Stimulated activated CD4-positive, alpha-beta T cell treated with anti-CD3 and anti-CD28 coated beads, Interleukin-1b, Interleukin-23, amount 100 ng/mL, for 24 hours (primary cell): ENCODE measurements around the gene C1orf50.

Experiments
- DNase-seq, 4 experiments: peaks; one replicate each; pipeline ENCODE4 v3.0.0-alpha.2; 2020; ENCODE audit warnings: low read depth in 4 of 4, low spot score in 1 of 4

C1orf50 gene

GRCh38 chr1:42758641-42759040, 8.4 kb upstream of the C1orf50 start:
- DNase-seq: no peak

GRCh38 chr1:42759114-42759513, 7.9 kb upstream of the C1orf50 start:
- DNase-seq: no peak

- no peak for DNase-seq
These were observed 5.5 kb upstream of the C1orf50 start for GRCh38 chr1:42761567-42761966.

DNA sequence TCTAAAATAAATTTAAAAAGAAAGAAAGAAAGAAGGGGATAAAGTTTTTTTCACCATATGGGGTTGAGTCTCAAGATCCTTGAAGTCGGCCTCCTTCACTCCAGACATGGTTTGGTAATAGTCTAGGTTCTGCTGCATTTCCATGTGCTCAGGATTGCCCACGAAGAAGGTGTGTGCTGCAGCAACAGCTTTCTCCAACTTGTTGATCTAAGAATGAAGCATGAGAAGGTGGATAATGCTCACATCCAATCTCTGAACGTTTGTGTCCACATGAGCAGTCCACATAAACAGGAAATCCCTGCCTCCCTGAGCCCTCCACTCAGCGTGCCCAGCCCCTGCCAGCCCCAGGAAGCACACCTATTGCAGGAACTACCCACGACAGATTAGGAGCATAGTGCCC, 4.8 kb upstream of the C1orf50 start:
- DNase-seq: no peak

DNA sequence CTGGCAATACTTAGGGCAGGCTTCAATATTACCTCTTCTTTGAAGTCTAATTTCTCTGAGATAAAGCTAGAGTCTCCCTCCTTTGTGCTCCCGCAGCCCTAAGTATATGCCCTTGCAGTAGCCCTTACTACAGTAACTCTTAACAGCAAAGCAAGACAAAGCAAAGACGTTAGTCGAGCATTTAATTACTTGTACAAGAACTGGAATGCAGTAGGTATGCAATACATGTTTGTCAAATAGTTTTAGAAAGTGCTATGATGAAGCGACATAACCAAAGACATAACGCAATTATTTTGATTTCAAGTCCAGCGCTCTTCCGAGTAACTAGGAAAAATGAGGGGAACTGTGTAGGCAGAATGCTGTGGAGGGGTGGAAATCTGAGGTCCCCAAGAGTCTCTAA, 1.8 kb upstream of the C1orf50 start:
- no peak for DNase-seq

DNA sequence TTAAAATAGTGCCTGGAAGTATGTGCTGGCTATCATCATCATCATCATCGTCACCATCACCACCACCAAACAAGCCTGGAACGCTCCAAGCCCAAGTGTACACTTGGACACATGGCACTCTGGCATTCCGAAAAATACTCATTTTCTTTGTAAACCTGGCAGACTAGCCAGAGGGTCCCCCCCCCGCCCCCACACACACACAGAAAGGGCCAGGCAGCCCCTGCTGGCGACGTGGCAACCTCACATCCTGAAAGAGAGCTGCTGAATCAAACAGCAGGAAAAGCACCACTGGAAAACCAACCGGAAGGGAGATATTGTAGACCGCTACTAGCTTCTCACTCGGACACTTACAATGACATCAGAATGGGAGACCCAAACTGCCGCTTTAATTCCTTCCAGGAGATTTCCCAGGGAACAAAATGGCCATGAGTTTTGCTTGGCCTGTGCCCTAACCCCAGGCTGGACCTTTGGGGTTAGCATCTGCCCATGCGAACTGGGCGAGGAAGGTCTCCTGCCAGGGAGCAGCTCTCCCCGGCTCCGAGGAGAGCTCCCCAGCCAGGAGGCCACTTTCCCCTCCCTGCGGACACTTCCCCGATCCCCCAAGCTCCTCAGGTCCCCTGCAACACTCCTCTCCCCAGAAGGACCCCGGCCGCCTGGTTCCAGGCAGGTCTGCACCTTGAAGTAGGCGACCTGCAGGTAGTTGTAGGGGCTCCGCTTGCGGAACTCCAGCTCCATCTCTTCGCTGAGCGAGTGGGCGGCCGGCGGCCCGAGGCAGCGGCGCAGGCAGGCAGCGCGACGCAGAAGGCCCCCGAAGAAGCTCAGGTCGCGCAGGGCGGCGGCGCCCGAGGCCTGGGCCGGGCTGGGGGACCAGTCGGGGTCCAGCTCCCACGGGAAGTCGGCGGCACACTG, 963 bp upstream of the C1orf50 start:
- peak; percentile 17 to 36 (median 30) for DNase-seq

DNA sequence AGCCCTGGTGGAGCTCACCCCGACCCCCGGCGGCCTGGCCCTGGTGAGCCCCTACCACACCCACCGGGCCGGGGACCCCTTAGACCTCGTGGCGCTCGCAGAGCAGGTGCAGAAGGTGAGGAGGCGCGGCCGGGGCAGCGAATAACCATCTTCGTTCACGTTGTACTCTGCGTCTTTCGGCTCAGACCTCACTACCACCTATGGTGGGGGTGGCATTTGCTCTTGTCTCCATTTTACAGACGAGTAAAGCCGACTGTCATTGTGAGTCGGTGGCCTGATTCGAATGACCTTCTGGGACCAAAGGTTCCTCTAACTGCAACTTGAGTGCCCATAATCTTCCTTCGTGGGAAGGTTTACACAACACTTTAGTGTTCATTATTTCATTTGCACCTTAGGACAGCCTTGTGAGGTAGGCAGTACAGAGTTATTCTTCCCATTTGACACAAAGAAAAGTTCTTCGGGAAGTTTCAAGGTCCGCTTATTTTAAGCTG, 506 bp downstream of the C1orf50 start:
- no peak for DNase-seq

- DNase-seq: no peak
These were observed 1.1 kb downstream of the C1orf50 start for GRCh38 chr1:42768172-42768571.

GRCh38 chr1:42769811-42770210, 2.8 kb downstream of the C1orf50 start:
- DNase-seq: no peak

GRCh38 chr1:42773420-42773819, 6.4 kb downstream of the C1orf50 start:
- DNase-seq: no peak

- no peak for DNase-seq
These were observed 8.0 kb downstream of the C1orf50 start for GRCh38 chr1:42774928-42775526.

- no peak for DNase-seq
These were observed 9.5 kb downstream of the C1orf50 start for GRCh38 chr1:42776502-42776901.

DNA sequence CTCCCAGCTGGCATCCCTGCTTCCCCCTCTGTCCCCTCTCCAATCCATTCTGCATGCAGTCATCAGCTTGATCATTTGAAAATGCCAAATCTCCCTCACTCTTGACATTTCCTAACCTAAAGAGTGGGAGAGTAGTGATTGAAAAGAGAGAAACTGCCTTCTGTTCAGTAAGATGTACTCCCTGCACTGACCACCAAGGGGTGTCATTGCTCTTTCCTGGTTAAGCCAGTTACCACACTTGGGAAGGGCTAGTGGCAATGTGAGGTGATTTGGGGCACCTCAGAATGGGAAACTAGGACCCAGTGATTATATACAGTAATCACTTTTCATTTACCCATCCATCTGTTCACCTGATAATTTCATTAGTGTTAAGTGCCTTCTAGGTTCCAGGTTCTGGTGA, 10.8 kb downstream of the C1orf50 start:
- DNase-seq: no peak

DNA sequence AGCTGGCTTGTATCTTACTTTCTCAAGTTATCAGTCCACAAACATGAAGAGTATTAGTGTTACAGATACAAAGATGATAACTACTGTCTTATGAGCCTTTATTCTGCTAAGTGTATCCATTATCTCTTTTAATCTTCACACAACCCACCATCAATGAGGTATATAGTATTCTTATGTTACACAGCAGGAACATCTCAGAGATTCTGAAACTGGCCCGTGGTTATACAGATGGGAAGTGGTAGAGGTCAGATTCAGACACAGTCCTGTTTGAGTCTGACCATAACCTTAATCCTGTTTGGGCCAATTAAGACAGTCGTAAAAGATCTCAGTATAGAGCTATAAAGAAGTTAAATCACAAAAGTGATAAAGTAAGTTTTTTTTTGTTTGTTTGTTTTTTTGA, 12.7 kb downstream of the C1orf50 start:
- DNase-seq: no peak

DNA sequence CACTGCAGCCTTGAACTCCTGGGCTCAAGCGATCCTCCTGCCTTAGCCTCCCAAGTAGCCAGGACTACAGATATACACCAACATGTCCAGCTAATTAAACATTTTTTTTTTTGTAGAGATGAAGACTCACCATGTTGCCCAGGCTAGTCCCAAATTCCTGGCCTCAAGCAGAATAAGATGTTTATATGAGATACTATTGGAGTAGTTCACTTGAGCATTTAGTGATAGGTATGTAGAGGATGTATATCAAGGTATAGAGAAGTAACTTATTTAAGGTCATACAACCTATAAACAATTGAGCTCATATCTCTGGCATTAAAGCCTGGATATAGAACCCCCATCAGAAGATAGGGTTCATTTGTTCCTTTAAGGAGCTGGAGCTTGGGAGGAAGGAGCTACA, 13.1 kb downstream of the C1orf50 start:
- DNase-seq: no peak

GRCh38 chr1:42783092-42783491, 16.0 kb downstream of the C1orf50 start:
- no peak for DNase-seq

GRCh38 chr1:42784547-42784945, 17.5 kb downstream of the C1orf50 start:
- no peak for DNase-seq

DNA sequence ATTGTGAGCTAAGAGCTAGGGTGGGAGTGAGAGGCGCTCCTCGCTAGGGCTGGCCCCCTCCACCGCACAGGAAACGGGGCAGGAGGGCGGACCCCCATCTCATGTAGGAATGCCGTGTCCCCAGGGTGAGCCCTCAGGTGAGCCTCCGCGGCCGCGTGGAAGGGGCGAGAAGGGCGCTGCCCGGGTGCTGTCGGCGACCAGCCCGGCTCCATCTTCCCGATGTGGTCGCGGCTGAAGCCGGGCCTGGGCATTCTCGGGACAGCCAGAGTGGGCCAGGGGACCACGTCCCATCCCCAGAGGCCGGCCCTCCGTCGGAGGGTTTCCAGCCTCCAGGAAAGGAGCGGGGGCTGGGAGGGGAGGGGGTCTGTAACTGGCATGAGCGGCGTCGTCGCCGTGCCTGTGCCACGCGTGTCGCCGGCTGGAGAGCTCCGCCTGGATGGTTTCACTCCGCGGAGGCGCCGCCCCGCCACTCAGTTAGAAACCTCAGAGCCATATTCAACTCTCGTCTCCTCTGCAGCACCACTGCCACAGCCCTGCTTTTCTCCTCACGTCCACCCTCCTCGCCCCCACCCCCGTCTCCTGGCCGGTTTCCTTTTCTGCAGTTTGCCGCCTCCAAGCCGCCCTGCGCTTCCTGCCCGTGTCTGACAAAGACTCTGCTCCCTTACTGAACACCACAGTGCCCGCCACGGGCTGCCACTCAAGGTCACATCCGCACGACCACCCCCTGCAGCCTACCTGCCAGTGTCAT, 18.1 kb downstream of the C1orf50 start, which contains the start of gene TMEM269:
Gene TMEM269, plus strand, starts transcription at position 46 of the 748 bp plus-strand sequence. CDS start 4,903 bp downstream, outside the sequence.
- DNase-seq: peak in 1 of 4 experiments; percentile 18

- DNase-seq: no peak
These were observed 19.0 kb downstream of the C1orf50 start for GRCh38 chr1:42786097-42786496.

DNA sequence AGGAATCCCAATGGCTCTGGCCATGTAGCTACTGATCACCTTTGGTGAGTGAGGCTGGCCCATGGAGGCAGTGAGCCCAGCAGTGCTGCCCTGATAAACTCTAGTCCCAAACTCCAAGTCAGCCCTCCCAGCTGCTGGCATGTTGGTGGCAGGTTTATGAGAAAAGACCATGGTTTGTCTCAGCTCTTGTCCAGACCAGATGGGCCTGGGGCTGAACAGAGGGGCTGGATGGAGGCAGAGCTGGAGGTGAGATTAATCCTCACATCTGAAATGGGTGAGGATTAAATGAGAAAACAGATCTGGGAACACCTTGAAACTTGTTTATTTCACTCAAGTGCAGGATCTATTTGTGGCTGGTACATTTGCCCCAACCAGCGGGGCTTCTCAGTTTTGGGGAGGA, 21.0 kb downstream of the C1orf50 start:
- DNase-seq: no peak

DNA sequence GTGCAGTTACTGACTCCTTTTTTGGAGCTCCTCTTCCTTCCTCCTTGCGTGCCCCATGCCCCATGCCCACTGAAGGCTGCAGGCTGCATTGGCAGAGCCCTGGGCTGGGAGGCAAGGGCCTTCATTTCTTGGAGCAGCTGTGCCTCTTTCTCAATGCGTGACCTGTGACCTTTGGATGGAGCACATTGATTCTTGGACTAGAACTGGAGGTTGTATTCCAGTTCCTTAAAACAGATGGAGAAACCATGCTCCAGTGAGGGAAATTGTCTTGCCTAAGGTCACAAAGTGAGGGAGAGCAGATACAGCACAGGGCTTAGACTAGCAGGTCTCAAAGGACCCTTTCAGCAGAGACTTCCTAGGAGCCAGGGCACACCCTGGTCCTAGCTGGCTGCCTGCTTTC, 26.8 kb downstream of the C1orf50 start:
- DNase-seq: no peak

DNA sequence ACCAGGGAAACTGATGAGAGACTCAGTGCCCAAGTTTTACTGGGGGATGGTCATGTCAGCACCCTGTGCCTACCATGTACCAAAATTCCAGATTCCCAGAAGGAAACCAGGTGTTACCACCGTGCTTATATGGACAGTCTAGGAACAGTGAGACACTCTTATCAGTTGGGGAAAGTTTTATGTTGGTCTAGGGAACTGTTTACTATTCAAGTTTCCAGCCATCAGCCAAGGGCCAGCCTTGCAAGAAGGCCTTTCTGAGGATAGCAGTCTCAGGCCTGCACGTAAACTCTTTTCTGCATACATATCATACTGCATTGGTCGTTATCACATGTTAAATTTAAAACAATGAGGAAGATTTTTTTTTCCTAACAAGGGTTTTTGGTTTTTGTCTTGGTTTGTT, 30.4 kb downstream of the C1orf50 start:
- no peak for DNase-seq
